ENCODE data around the gene PYHIN1.
A peak's percentile ranks its signal among the peaks of the same experiment; 100 is the strongest.

The PYHIN1 gene

GRCh38 chr1:159014003-159014571, 82.7 kb downstream of the PYHIN1 start:
- no peak for DNase-seq

GRCh38 chr1:159014851-159015250, 83.5 kb downstream of the PYHIN1 start:
- DNase-seq = no peak

- peak in 9 of 56 donors; percentile 7 to 66 (median 24) for DNase-seq
Observed at GRCh38 chr1:159015440-159015909, 84.1 kb downstream of the PYHIN1 start.

GRCh38 chr1:159023723-159024122, 92.4 kb downstream of the PYHIN1 start:
- DNase-seq = no peak

- DNase-seq = no peak
Observed at GRCh38 chr1:159025043-159025442, 93.7 kb downstream of the PYHIN1 start.

Data from amygdala (tissue), 56 donors.